Muscle of leg (tissue), 11 donors: ENCODE data around the gene MRM1. TPM values are rescaled to one million over a fixed set of nuclear protein-coding genes. Genes with fewer than 3 reads are reported as not detected.

Source experiments
- DNase-seq: peaks from one replicate; pipeline ENCODE4 v3.0.0; 2013
- H3K27ac ChIP-seq: one replicate; pipeline ENCODE4 v1.5.1; 2013; ENCODE audit warnings: mild to moderate bottlenecking, low read length, control low read depth
- H3K27me3 ChIP-seq: one replicate; pipeline ENCODE4 v1.6.1; 2013; ENCODE audit warnings: low read length; ENCODE audit not compliant: control insufficient read depth, insufficient read depth
- H3K36me3 ChIP-seq: one replicate; pipeline ENCODE4 v1.6.1; 2013; ENCODE audit warnings: low read length; ENCODE audit not compliant: control insufficient read depth, insufficient read depth
- H3K4me1 ChIP-seq: one replicate; pipeline ENCODE4 v1.6.1; 2013; ENCODE audit warnings: low read length; ENCODE audit not compliant: control insufficient read depth, insufficient read depth
- H3K4me3 ChIP-seq: one replicate; pipeline ENCODE4 v1.5.1; 2013; ENCODE audit warnings: low read length, control low read depth
- H3K9me3 ChIP-seq: replicated peaks from 2 replicates; pipeline ENCODE4 v1.6.1; 2013; ENCODE audit warnings: low read depth, low read length; ENCODE audit not compliant: control insufficient read depth
- WGBS: methylation state at CpG from one replicate; pipeline ENCODE4 v1.1.5; 2013; ENCODE audit warnings: missing lambda C conversion rate; ENCODE audit not compliant: insufficient coverage; 5-methylcytosine and 5-hydroxymethylcytosine counted together
- polyA plus RNA-seq, 8 donors: library from polyadenylated mRNA; unstranded; fragments of 120-200 nt; gene quantifications; one replicate each; pipeline versions ENCODE4 v1.2.1 to v1.2.3, GENCODE V29; 2013; ENCODE audit warnings: inconsistent platforms in 1 of 8, low replicate concordance in 1 of 8; ENCODE audit not compliant: insufficient read length in 8 of 8, insufficient read depth in 1 of 8
- total RNA-seq: library from RNA; stranded (reverse); fragments of 120-200 nt; gene quantifications from one replicate; pipeline ENCODE4 v1.2.4, GENCODE V29; 2013

The MRM1 gene
- total and polyA plus RNA-seq, 9 donors, result 3.3 to 5.2 (median 3.8) TPM

- Histone ChIP-seq H3K4me1 (peaks cover 11% of the 10 kb centered on the region), H3K4me3 (no peak overlapping the region), H3K36me3 (no peaks in the 10 kb centered on the region), H3K9me3 (no peaks in the 10 kb centered on the region), H3K27me3 (peaks cover 92% of the 10 kb centered on the region), H3K27ac (no peak overlapping the region)
- whole genome bisulfite sequencing, result no CpG with 5 or more reads among the region's 3 CpGs
- no peak for DNase-seq
Observed at GRCh38 chr17:36643086-36643685, 41.8 kb downstream of the MRM1 start.

GRCh38 chr17:36645422-36645821 is 44.0 kb downstream of the MRM1 start:
- DNase-seq, result no peak
- Histone ChIP-seq H3K27me3 (peaks cover 88% of the 10 kb centered on the region), H3K4me1 (peaks cover 11% of the 10 kb centered on the region), H3K27ac (no peak overlapping the region), H3K36me3 (no peaks in the 10 kb centered on the region), H3K9me3 (no peaks in the 10 kb centered on the region), H3K4me3 (no peak overlapping the region)
- no CpG with 5 or more reads among the region's 3 CpGs for WGBS

- Histone ChIP-seq H3K36me3 (no peaks in the 10 kb centered on the region), H3K27ac (no peak overlapping the region), H3K4me1 (peaks cover under 1% of the 10 kb centered on the region), H3K9me3 (no peaks in the 10 kb centered on the region), H3K4me3 (no peak overlapping the region), H3K27me3 (peaks cover 78% of the 10 kb centered on the region)
- WGBS, result 19% methylated on average over 3 of the region's 4 CpGs
- no peak for DNase-seq
Observed at GRCh38 chr17:36647636-36648035, 46.3 kb downstream of the MRM1 start.

GRCh38 chr17:36650096-36650775 is 48.9 kb downstream of the MRM1 start:
- Histone ChIP-seq H3K36me3 (no peaks in the 10 kb centered on the region), H3K4me3 (no peak overlapping the region), H3K27ac (no peak overlapping the region), H3K27me3 (peaks cover 70% of the 10 kb centered on the region), H3K4me1 (no peaks in the 10 kb centered on the region), H3K9me3 (no peaks in the 10 kb centered on the region)
- no peak for DNase-seq
- WGBS, result 40% methylated on average over 1 of the region's 9 CpGs

GRCh38 chr17:36653374-36653773 is 52.0 kb downstream of the MRM1 start:
- Histone ChIP-seq H3K36me3 (no peaks in the 10 kb centered on the region), H3K9me3 (no peaks in the 10 kb centered on the region), H3K27ac (no peak overlapping the region), H3K4me1 (peaks cover 5% of the 10 kb centered on the region), H3K27me3 (peaks cover 68% of the 10 kb centered on the region), H3K4me3 (no peak overlapping the region)
- no CpG with 5 or more reads among the region's 3 CpGs for WGBS
- no peak for DNase-seq

GRCh38 chr17:36653856-36654255 is 52.5 kb downstream of the MRM1 start:
- Histone ChIP-seq H3K36me3 (no peaks in the 10 kb centered on the region), H3K9me3 (no peaks in the 10 kb centered on the region), H3K4me3 (no peak overlapping the region), H3K27me3 (peaks cover 68% of the 10 kb centered on the region), H3K27ac (no peak overlapping the region), H3K4me1 (peaks cover 5% of the 10 kb centered on the region)
- 63% methylated on average over 9 of the region's 13 CpGs for WGBS
- no peak for DNase-seq

GRCh38 chr17:36655726-36656125 is 54.3 kb downstream of the MRM1 start:
- Histone ChIP-seq H3K9me3 (no peaks in the 10 kb centered on the region), H3K4me3 (no peak overlapping the region), H3K27me3 (peaks cover 74% of the 10 kb centered on the region), H3K27ac (no peak overlapping the region), H3K36me3 (no peaks in the 10 kb centered on the region), H3K4me1 (peaks cover 5% of the 10 kb centered on the region)
- DNase-seq, result no peak
- no CpG with 5 or more reads among the region's 7 CpGs for WGBS

GRCh38 chr17:36657390-36657762 is 56.0 kb downstream of the MRM1 start:
- Histone ChIP-seq H3K36me3 (no peaks in the 10 kb centered on the region), H3K4me1 (peaks cover 5% of the 10 kb centered on the region), H3K9me3 (no peaks in the 10 kb centered on the region), H3K27me3 (peaks cover 77% of the 10 kb centered on the region), H3K27ac (no peak overlapping the region), H3K4me3 (peak overlapping the region; percentile 31)
- 52% methylated on average over 24 of the region's 25 CpGs for WGBS
- peak; percentile 5 for DNase-seq

- Histone ChIP-seq H3K4me3 (peak overlapping the region; percentile 31), H3K4me1 (peaks cover 5% of the 10 kb centered on the region), H3K9me3 (no peaks in the 10 kb centered on the region), H3K36me3 (no peaks in the 10 kb centered on the region), H3K27me3 (peaks cover 76% of the 10 kb centered on the region), H3K27ac (no peak overlapping the region)
- under 1% methylated on average over 46 of the region's 57 CpGs for WGBS
- DNase-seq, result peak; percentile 17
Observed at GRCh38 chr17:36657763-36658490, 56.5 kb downstream of the MRM1 start.
